Mesothelial cell of epicardium (in vitro differentiated cells): ENCODE results near the gene SLC25A29. TPM values are rescaled to one million over a fixed set of nuclear protein-coding genes. Genes with fewer than 3 reads are reported as not detected.

ENCODE experiments used
- DNase-seq, 2 experiments: peaks; one replicate each; pipeline ENCODE4 v3.0.0; 2021; ENCODE audit warnings: low spot score in 2 of 2; ENCODE audit not compliant: unreplicated experiment in 2 of 2
- H3K27ac Mint-ChIP-seq: 2 replicates; pipeline ENCODE4 v1.8.0; 2021; ENCODE audit warnings: mixed read lengths
- H3K27me3 Mint-ChIP-seq: 2 replicates; pipeline ENCODE4 v1.8.0; 2021; ENCODE audit warnings: low read depth, mixed read lengths
- H3K36me3 Mint-ChIP-seq: 2 replicates; pipeline ENCODE4 v1.8.0; 2021; ENCODE audit warnings: mixed read lengths
- H3K4me1 Mint-ChIP-seq: 2 replicates; pipeline ENCODE4 v1.8.0; 2021; ENCODE audit warnings: mixed read lengths
- H3K4me3 Mint-ChIP-seq: 2 replicates; pipeline ENCODE4 v1.8.0; 2021; ENCODE audit warnings: mild to moderate bottlenecking, moderate library complexity, mixed read lengths
- H3K9me3 Mint-ChIP-seq: 2 replicates; pipeline ENCODE4 v1.8.0; 2021; ENCODE audit warnings: mixed read lengths
- total RNA-seq: library from RNA; stranded (reverse); gene quantifications from 3 replicates; pipeline ENCODE4 v1.2.1, GENCODE V29; 2021
- TF ChIP-seq, protein P1 (sequence below): fragments of 200-600 bp; sonication (generic); IDR thresholded peaks from one replicate; pipeline ENCODE4 v1.5.0; 2021; ENCODE audit warnings: antibody characterized with exemption; ENCODE audit not compliant: unreplicated experiment

The SLC25A29 gene
- total RNA-seq, 1 donor from 2014 or later: 102 TPM

DNA sequence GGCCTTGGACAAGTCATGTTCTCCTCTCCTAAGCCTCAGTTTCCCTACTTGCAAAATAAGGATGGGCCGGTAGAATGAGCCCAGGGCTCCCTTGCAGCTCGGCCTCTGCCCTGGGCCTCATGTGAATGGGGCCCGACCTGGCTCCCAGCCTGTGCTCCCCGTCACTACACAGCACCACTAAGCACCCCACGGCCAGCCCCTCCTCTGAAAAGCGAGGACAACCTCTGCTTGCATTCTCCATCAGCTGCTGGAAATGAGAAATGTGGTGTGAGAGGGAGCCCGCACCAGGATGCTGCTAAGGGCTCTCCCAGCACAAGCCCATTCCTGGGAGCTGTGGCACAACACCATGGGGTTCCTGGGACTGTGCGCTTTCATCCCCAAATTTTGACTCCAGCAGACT is 27.1 kb upstream of the SLC25A29 start:
- H3K9me3 Mint-ChIP-seq: no peaks in the 10 kb centered on the region
- H3K36me3 Mint-ChIP-seq: peaks cover 14% of the 10 kb centered on the region
- DNase-seq: no peak

DNA sequence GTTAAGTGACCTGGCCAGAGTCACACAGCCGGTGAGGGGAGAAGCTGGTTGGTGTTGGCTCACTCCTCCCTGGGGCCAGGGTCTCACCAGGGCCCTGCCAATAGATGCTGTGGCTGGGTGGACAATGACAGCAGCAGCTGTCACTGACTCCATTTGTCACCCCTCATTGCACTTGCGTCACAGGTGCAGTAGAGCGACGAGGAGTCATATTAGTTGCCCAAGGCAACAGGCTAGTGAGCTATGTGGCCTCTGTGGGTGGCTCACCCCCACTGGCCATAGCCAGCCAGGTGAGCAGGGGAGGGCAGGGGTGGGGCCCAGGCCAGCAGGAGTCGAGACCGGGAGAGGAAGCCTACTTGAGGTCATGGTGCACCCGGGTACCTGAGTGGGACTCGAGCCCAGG is 26.6 kb upstream of the SLC25A29 start:
- TF ChIP-seq, protein P1, sequence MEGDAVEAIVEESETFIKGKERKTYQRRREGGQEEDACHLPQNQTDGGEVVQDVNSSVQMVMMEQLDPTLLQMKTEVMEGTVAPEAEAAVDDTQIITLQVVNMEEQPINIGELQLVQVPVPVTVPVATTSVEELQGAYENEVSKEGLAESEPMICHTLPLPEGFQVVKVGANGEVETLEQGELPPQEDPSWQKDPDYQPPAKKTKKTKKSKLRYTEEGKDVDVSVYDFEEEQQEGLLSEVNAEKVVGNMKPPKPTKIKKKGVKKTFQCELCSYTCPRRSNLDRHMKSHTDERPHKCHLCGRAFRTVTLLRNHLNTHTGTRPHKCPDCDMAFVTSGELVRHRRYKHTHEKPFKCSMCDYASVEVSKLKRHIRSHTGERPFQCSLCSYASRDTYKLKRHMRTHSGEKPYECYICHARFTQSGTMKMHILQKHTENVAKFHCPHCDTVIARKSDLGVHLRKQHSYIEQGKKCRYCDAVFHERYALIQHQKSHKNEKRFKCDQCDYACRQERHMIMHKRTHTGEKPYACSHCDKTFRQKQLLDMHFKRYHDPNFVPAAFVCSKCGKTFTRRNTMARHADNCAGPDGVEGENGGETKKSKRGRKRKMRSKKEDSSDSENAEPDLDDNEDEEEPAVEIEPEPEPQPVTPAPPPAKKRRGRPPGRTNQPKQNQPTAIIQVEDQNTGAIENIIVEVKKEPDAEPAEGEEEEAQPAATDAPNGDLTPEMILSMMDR: no peak
- Mint-ChIP-seq H3K4me3 (no peak overlapping the region), H3K27me3 (no peaks in the 10 kb centered on the region), H3K36me3 (peaks cover 14% of the 10 kb centered on the region), H3K9me3 (no peaks in the 10 kb centered on the region), H3K4me1 (no peaks in the 10 kb centered on the region), H3K27ac (no peak overlapping the region)
- no peak for DNase-seq

More for the DNA sequence above, 27.1 kb upstream of the SLC25A29 start:
- TF ChIP-seq, protein P1: no peak
- H3K27ac Mint-ChIP-seq: no peak overlapping the region
- H3K4me1 Mint-ChIP-seq: no peaks in the 10 kb centered on the region
- H3K27me3 Mint-ChIP-seq: no peaks in the 10 kb centered on the region
- no peak overlapping the region for H3K4me3 Mint-ChIP-seq

DNA sequence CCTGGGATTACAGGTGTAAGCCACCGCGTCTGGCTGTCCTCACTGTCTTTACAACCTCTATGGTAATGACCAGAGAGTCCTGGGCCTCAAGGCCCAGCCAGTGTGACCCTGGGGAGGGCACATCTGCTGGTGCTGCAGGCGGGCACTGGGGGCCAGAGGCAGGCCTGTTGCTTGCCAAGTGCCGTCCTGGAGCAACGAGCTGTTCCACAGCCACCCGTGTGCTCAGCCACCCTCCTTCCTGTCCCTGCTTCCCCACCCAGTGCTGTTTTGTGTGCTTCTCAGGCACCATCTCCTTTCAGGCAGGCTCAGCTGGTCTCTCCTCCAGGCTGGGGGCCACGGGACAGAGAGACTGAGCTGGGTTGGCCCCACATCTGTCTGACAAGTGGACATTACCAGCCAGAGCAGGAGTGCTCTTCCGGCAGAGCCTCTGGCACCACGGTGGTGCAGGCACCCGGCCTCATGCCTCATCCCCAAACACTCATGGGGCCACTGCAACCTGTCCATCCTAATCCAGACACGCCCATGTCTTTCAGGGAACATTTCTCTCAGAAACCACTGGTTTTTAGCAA is 25.9 kb upstream of the SLC25A29 start:
- Mint-ChIP-seq H3K27me3 (no peaks in the 10 kb centered on the region), H3K4me1 (no peaks in the 10 kb centered on the region), H3K9me3 (no peaks in the 10 kb centered on the region), H3K36me3 (peaks cover 14% of the 10 kb centered on the region), H3K4me3 (no peak overlapping the region), H3K27ac (no peak overlapping the region)
- DNase-seq: no peak
- TF ChIP-seq, protein P1: no peak

DNA sequence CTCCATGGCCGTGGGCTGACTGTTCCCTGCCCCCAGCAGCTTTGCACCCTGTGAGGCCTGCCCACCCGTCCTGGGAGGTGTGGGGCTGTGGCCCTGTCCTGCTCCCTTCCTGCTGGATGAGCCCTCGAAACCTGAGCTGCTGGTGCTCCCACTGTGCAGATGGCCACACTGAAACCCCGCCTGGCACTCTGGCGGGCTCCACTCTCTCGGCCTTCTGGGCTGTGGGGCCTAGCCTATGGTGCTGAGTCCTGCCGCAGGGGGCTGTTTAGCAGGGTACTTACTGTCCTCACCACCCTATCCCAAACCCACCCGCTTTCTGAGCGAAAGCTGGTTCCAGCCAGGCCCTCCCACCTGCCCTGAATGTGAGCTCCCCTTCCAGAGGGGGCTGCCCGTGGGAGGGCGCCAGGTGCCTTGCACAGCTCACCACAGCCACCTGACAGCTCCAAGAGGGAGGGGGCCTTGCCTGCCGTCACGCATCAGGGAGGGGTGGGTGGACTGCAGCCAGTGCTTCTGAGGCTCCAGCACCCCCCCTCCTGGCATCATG is 24.2 kb upstream of the SLC25A29 start:
- TF ChIP-seq, protein P1: no peak
- H3K36me3 Mint-ChIP-seq: peaks cover 6% of the 10 kb centered on the region
- no peak overlapping the region for H3K4me3 Mint-ChIP-seq
- no peaks in the 10 kb centered on the region for H3K27me3 Mint-ChIP-seq
- no peaks in the 10 kb centered on the region for H3K9me3 Mint-ChIP-seq
- no peak for DNase-seq
- no peaks in the 10 kb centered on the region for H3K4me1 Mint-ChIP-seq
- H3K27ac Mint-ChIP-seq: no peak overlapping the region

DNA sequence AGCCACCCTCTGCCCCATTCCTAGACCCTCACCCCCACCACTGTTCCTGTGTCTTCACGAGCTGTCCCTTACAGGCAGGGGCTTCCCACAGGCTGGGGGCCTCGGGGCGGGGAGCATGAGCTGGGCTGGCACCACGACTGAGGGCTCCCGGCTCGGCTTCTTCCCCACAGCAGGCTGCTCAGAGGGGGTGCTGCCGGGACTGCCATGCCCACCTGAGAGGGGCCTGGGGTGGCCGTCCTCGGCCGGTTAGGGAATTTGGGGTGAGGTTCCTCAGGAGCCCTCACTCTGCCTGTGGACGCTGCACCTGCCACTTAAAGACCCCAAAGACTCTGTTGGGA is 23.7 kb upstream of the SLC25A29 start:
- no peak for DNase-seq
- Mint-ChIP-seq H3K4me1 (no peaks in the 10 kb centered on the region), H3K27me3 (no peaks in the 10 kb centered on the region), H3K36me3 (peaks cover 6% of the 10 kb centered on the region), H3K27ac (no peak overlapping the region), H3K4me3 (no peak overlapping the region), H3K9me3 (no peaks in the 10 kb centered on the region)
- TF ChIP-seq, protein P1: no peak
